Sigmoid colon (tissue), 7 donors: ENCODE results near the gene PIM1. TPM values are rescaled to one million over a fixed set of nuclear protein-coding genes. Genes with fewer than 3 reads are reported as not detected.

Experiments
- DNase-seq: peaks from one replicate; pipeline ENCODE4 v3.0.0-alpha.2; 2019
- H3K27ac ChIP-seq, 4 donors: fragments of 200-600 bp; sonication (generic); one replicate each; pipeline ENCODE4 v1.5.1; 2016 to 2019; ENCODE audit warnings: mild to moderate bottlenecking in 1 of 4
- H3K27me3 ChIP-seq, 3 donors: fragments of 200-600 bp; sonication (generic); one replicate each; pipeline ENCODE4 v1.5.1; 2019; ENCODE audit warnings: mild to moderate bottlenecking in 1 of 3
- H3K36me3 ChIP-seq, 4 donors: fragments of 200-600 bp; sonication (generic); one replicate each; pipeline ENCODE4 v1.5.1; 2016 to 2019
- H3K4me1 ChIP-seq, 4 donors: fragments of 200-600 bp; sonication (generic); one replicate each; pipeline ENCODE4 v1.5.1; 2017 to 2019
- H3K4me3 ChIP-seq, 4 donors: fragments of 200-600 bp; sonication (generic); one replicate each; pipeline ENCODE4 v1.5.1; 2017 to 2019; ENCODE audit warnings: mild to moderate bottlenecking in 2 of 4, moderate library complexity in 1 of 4
- H3K9me3 ChIP-seq, 4 donors: fragments of 200-600 bp in 3 of 4; sonication (generic) in 3 of 4; one replicate each; pipeline versions ENCODE4 v1.5.1 to v1.6.1; 2013 to 2019
- CTCF ChIP-seq, 4 experiments: fragments of 450-650 bp in 3 of 4; fragments of 200-600 bp in 1 of 4; IDR thresholded peaks; one replicate each; pipeline ENCODE4 v1.5.1; 2016 to 2019; ENCODE audit warnings: antibody characterized with exemption in 4 of 4, mild to moderate bottlenecking in 3 of 4, moderate library complexity in 2 of 4
- EP300 ChIP-seq, 4 donors: sonication (generic); formaldehyde crosslinking; IDR thresholded peaks; one replicate each; pipeline ENCODE4 v1.6.1; 2017; ENCODE audit warnings: antibody characterized with exemption in 4 of 4
- POLR2A ChIP-seq, 2 donors: fragments of 450-650 bp; IDR thresholded peaks; one replicate each; pipeline ENCODE4 v1.6.1; 2016; ENCODE audit warnings: antibody characterized with exemption in 2 of 2, mild to moderate bottlenecking in 2 of 2, moderate library complexity in 2 of 2
- POLR2AphosphoS5 ChIP-seq, 4 donors: sonication (generic); formaldehyde crosslinking; IDR thresholded peaks; one replicate each; pipeline ENCODE4 v1.6.1; 2017; ENCODE audit warnings: antibody characterized with exemption in 4 of 4
- WGBS, 2 donors: extraction: QIAGEN DNeasy Blood & Tissue Kit; methylation state at CpG; one replicate each; pipeline ENCODE4 v1.1.7; 2013; 5-methylcytosine and 5-hydroxymethylcytosine counted together
- intact Hi-C: fragments of 100-400 bp; cut with DNase I; formaldehyde crosslinking; loops from one replicate; pipeline ENCODE4 v1.15.1; 2023
- polyA plus RNA-seq, 3 donors: library from polyadenylated mRNA; stranded (reverse); fragments of 200-250 nt; gene quantifications; one replicate each; pipeline ENCODE4 v1.2.3, GENCODE V29; 2013
- total RNA-seq, 4 donors: library from RNA; depleted of rRNA; stranded (reverse); fragments of >200 nt; gene quantifications; one replicate each; pipeline ENCODE4 v1.1.0, GENCODE V29; 2016
- donor health status: healthy with polysubstance abuse.
- donor health status: Bipolar disorder and iron deficiency.
- donor health status: healthy.

Gene PIM1
- total and polyA plus RNA-seq, 7 donors: 17.1 to 103 (median 31.0) TPM

DNA sequence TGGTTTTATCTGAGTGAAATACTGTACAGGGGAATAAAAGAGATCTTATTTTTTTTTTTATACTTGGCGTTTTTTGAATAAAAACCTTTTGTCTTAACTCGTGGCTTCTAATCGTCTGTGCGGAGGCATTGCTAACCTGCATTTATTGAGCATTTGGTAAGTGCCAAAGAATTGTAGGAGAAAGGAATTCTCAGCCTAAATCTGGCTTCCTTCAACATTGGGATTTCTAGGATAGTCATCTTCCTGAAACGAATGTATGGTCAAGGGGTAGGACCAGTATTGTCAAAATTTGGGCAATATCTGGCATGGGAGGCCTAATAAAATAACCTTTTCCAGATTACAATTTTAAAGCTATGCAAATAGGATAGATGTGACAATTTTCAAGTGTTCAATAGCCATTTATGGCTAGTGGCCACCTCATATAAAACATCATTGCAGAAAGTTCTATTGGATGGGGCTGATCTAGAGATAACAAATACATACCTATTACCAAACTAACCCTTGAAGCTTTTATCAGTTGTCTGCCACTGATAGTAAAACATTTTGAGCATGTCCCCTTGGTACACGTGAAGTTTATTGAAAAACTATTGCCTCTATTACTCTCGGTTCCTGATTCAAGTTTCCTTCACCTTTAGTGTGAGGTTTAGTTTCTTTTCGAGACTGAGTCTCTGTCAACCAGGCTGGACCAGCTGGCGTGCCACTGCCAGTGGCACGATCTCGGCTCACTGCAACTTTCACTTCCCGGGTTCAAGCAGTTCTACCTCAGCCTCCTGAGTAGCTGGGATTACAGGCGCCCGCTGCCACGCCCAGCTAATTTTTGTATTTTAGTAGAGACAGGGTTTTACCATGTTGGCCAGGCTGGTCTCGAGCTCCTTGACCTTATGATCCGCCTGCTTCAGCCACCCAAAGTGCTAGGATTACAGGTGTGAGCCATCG is 5.6 kb downstream of the PIM1 start:
- intact Hi-C loops: no loop called here
- peak overlapping the region in 1 of 4 donors; percentile 46 for H3K27ac ChIP-seq
- no peaks in the 10 kb centered on the region for H3K27me3 ChIP-seq
- peaks cover 3 to 36% (median 25%) of the 10 kb centered on the region in 4 donors for H3K36me3 ChIP-seq
- TF ChIP-seq EP300 (IDR thresholded peaks at IDR 0.05): no peak
- TF ChIP-seq CTCF (IDR thresholded peaks at IDR 0.05): no peak
- peak in 1 of 4 donors; percentile 4 for TF ChIP-seq POLR2AphosphoS5 (IDR thresholded peaks at IDR 0.05)
- no peak for DNase-seq
- WGBS, 2 donors: 73 to 83% methylated on average over 18 of the region's 18 CpGs
- no peaks in the 10 kb centered on the region for H3K9me3 ChIP-seq
- H3K4me1 ChIP-seq: peaks cover 0 to 34% (median 29%) of the 10 kb centered on the region in 4 donors
- H3K4me3 ChIP-seq: peak overlapping the region in 1 of 4 donors; percentile 97

DNA sequence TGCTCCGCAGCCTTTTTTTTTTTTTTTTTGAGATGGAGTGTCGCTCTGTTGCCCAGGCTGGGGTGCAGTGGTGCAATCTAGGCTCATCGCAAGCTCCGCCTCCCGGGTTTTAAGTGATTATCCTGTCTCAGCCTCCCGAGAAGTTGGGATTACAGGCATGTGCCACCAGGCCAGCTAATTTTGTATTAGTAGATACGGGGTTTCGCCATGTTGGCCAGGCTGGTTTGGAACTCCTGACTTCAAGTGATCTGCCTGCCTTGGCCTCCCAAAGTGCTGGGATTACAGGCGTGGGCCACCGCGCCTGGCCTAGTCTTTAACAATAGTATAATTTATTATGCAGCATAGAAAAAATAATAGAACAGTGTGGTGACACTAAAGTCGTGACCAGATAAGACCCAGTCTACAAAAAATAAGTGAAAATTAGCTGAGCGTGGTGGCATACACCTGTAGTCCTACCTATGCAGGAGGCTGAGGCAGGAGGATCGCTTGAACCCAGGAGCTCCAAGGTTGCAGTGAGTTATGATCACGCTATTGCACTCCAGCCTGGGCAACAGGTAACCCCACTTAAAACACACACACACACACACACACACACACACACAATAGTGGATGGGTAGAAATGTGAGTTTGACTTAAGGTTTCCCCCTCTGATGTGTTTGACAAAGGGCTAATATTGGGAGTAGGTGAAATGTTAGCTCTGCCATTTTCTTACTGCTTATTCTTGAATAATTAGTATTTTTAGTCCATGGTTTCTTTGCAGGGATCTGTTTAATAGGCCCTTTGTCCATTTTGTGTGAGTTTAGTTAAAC is 6.5 kb downstream of the PIM1 start:
- 93 to 95% methylated on average over 15 of the region's 15 CpGs for WGBS, 2 donors
- intact Hi-C loops: no loop called here
- no peak for TF ChIP-seq EP300 (IDR thresholded peaks at IDR 0.05)
- TF ChIP-seq POLR2A (IDR thresholded peaks at IDR 0.05): no peak
- no peak for TF ChIP-seq POLR2AphosphoS5 (IDR thresholded peaks at IDR 0.05)
- Histone ChIP-seq H3K9me3 (no peaks in the 10 kb centered on the region), H3K4me1 (peaks cover 0 to 34% (median 27%) of the 10 kb centered on the region in 4 donors), H3K4me3 (no peak overlapping the region), H3K27me3 (no peaks in the 10 kb centered on the region), H3K36me3 (peaks cover 3 to 36% (median 25%) of the 10 kb centered on the region in 4 donors), H3K27ac (no peak overlapping the region)
- no peak for DNase-seq

- no peaks in the 10 kb centered on the region for H3K27me3 ChIP-seq
- H3K4me3 ChIP-seq: no peak overlapping the region
- TF ChIP-seq POLR2A (IDR thresholded peaks at IDR 0.05) (no peak), CTCF (IDR thresholded peaks at IDR 0.05) (no peak), POLR2AphosphoS5 (IDR thresholded peaks at IDR 0.05) (no peak), EP300 (IDR thresholded peaks at IDR 0.05) (no peak)
- no peaks in the 10 kb centered on the region for H3K9me3 ChIP-seq
- no peak for DNase-seq
- intact Hi-C loops: no loop called here
- peaks cover 3 to 36% (median 25%) of the 10 kb centered on the region in 4 donors for H3K36me3 ChIP-seq
- WGBS, 2 donors: 61 to 73% methylated on average over 10 of the region's 10 CpGs
- no peak overlapping the region for H3K27ac ChIP-seq
- peaks cover 0 to 34% (median 27%) of the 10 kb centered on the region in 4 donors for H3K4me1 ChIP-seq
These were observed 7.4 kb downstream of the PIM1 start for GRCh38 chr6:37177077-37177934.

- no peak overlapping the region for H3K4me3 ChIP-seq
- DNase-seq: no peak
- H3K36me3 ChIP-seq: peaks cover 3 to 29% (median 20%) of the 10 kb centered on the region in 4 donors
- no peak overlapping the region for H3K27ac ChIP-seq
- TF ChIP-seq EP300 (IDR thresholded peaks at IDR 0.05): no peak
- TF ChIP-seq POLR2A (IDR thresholded peaks at IDR 0.05): no peak
- TF ChIP-seq CTCF (IDR thresholded peaks at IDR 0.05): no peak
- TF ChIP-seq POLR2AphosphoS5 (IDR thresholded peaks at IDR 0.05): no peak
- peaks cover 0 to 27% (median 19%) of the 10 kb centered on the region in 4 donors for H3K4me1 ChIP-seq
- H3K9me3 ChIP-seq: no peaks in the 10 kb centered on the region
- no peaks in the 10 kb centered on the region for H3K27me3 ChIP-seq
- intact Hi-C loops: no loop called here
- 78 to 91% methylated on average over 8 of the region's 8 CpGs for WGBS, 2 donors
These were observed 8.1 kb downstream of the PIM1 start for GRCh38 chr6:37177935-37178517.
